Stimulated activated CD4-positive, alpha-beta T cell treated with anti-CD3 and anti-CD28 coated beads, Interleukin-1b, Interleukin-23, amount 100 ng/mL, for 24 hours (primary cell): Measurements from ENCODE around the gene TPK1.
"Not testable (repeated sequence)": the region's sequence is repeated elsewhere in the genome, so short reads cannot be mapped to it uniquely, and the experiment has no call there.

Experiments used
- DNase-seq, 4 experiments: peaks; one replicate each; pipeline ENCODE4 v3.0.0-alpha.2; 2020; ENCODE audit warnings: low read depth in 4 of 4, low spot score in 1 of 4

Gene TPK1

DNA sequence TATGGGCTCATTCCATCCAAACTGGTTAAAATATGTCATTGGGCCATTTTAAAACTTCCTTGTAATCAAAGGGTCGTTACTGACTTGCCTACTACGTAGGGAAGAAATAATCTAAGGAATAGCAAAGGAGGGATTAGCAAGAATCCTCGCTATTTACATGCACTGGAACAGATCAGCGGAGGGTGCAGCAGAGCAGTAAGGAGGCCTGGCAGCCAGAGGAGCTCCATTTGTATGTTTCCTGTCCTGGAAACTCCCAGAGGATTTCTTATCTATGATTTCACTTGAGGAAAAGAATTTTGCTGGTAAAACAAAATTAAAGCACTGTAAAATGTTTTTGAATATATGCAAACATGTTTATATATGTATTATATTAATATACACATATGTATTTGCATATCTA, 107.3 kb downstream of the TPK1 start:
- DNase-seq: no peak

GRCh38 chr7:144726840-144727239, 109.0 kb downstream of the TPK1 start:
- DNase-seq: not testable (repeated sequence)

- DNase-seq: no peak
These were observed 110.8 kb downstream of the TPK1 start for GRCh38 chr7:144725070-144725469.

GRCh38 chr7:144723301-144723700, 112.6 kb downstream of the TPK1 start:
- DNase-seq: no peak

DNA sequence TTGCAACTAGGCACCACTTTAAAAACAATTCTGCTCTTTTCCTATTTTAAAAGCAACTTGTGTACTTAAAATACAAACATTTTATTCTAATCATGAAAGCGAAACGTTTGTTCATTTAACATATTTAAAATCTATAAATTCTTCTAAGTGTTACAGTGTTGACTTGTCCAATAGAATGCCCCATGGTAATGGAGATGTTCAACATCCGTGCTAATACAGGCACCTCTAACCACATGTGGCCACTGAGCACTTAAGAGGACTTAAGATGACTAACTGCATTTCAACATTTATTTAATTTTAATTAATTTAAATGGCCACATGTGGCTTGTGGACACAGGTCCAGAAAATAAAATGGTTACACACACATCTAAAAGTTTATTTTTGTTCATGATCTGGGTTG, 115.1 kb downstream of the TPK1 start:
- no peak for DNase-seq

- no peak for DNase-seq
These were observed 115.7 kb downstream of the TPK1 start for GRCh38 chr7:144720149-144720548.

GRCh38 chr7:144717720-144718119, 118.1 kb downstream of the TPK1 start:
- no peak for DNase-seq

DNA sequence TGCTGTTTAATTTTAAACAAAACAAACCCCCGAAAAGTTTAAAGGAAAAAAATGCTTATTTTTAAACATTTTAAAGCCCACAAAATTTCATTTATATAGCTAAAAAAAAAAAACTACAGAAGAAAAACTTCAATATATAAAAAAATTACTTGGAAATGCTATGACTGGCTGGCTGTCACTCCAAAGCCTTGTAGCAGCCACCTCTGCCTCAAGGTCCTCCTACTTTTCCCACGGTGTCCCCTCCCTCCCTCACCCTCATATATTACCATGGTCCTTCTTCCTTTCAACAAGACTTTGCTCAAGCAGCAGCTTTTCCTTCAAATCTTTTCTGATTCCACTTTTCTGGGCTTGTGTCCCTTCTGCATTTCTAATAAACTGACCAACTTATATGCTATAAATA, 122.0 kb downstream of the TPK1 start:
- no peak for DNase-seq

DNA sequence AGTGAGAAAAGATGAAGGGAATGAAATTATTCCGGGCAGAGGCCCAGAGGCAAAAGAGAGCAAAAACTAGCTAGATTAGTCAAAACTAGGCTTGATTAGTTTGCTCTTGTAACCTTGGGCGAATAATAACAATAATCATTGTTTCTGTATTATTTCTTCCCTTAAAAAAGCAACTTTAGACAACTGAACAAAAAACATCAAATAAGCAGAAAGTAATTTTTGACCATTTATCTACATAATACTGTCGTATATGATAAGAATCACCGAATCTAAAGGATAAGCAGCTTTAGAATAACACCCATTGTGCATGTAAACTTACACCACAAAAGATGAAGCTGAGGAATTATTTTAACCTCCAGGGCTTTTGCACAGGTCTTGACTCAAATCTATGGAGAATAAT, 125.1 kb downstream of the TPK1 start:
- DNase-seq: no peak

- no peak for DNase-seq
These were observed 126.8 kb downstream of the TPK1 start for GRCh38 chr7:144709066-144709465.

DNA sequence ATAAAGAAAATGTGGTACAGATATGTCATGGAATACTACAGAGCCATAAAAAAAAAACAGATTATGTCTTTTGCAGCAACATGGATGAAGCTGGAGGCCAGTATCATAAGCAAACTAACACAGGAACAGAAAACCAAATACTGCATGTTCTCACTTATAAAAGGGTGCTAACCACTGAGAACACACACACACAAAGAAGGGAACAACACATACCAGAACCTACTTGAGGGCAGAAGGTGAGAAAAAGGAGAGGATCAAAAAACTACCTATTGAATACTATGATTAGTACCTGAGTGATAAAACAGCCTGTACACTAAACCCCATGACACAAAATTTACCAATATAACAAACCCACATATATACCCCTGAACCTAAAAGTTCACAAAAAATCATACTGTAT, 144.6 kb downstream of the TPK1 start:
- DNase-seq: no peak

GRCh38 chr7:144682581-144683280, 153.1 kb downstream of the TPK1 start:
- no peak for DNase-seq

DNA sequence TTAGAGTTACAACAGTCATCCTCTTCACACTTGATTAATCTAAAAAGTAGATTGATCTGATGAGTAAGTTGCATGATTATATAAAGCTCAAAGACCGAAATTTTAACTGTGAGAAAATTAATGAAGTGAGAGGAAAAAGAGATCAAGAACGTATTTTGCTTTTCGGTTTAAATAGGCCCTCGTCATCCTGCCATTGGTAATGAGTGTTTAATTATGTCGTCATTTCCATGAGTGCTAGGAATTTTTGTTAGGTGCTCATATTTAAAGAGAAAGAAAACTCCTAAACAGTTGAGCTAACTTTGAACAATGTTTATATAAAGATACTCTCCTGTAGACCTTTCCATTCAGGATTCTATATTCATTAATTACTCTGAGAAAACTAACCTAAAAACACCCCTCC, 159.4 kb downstream of the TPK1 start:
- no peak for DNase-seq

DNA sequence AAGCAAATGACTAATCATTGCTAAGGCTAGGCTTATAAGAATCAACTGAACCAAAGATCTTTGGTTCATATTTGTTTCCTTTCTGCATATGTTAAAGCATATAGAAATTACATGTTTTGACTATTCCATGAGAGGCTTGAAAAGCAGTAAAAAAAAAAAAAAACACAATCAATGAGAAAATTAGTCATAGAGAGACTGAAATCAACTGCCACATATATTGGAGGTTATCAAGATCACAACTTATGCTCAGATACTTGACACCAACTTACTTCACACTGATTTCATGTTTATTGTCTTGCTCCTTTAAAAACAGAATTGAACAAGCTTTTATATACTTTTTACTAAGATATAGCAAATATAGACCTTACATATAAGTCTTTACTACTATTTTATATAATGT, 161.3 kb downstream of the TPK1 start:
- no peak for DNase-seq

GRCh38 chr7:144672869-144673268, 163.0 kb downstream of the TPK1 start:
- DNase-seq: no peak

GRCh38 chr7:144671429-144671828, 164.4 kb downstream of the TPK1 start:
- DNase-seq: no peak

- DNase-seq: no peak
These were observed 165.6 kb downstream of the TPK1 start for GRCh38 chr7:144670218-144670617.

- DNase-seq: no peak
These were observed 167.3 kb downstream of the TPK1 start for GRCh38 chr7:144668503-144668902.

- no peak for DNase-seq
These were observed 170.0 kb downstream of the TPK1 start for GRCh38 chr7:144665689-144666381.

DNA sequence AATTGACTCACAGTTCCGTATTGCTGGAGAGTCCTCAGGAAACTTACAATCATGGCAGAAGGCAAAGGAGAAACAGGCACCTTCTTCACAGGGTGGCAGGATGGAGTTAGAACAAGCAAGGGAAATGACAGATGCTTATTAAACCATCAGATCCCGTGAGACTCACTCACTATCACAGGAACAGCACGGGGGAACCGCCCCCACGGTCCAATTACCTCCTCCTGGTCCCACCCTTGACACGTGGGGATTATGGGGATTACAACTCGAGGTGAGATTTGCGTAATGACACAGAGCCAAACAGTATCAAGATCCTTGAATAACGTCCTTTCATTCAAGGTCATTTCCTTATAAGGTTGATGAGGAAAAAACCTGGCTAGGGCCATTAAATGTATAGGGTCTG, 176.6 kb downstream of the TPK1 start:
- no peak for DNase-seq

GRCh38 chr7:144656965-144657517, 178.8 kb downstream of the TPK1 start:
- no peak for DNase-seq

DNA sequence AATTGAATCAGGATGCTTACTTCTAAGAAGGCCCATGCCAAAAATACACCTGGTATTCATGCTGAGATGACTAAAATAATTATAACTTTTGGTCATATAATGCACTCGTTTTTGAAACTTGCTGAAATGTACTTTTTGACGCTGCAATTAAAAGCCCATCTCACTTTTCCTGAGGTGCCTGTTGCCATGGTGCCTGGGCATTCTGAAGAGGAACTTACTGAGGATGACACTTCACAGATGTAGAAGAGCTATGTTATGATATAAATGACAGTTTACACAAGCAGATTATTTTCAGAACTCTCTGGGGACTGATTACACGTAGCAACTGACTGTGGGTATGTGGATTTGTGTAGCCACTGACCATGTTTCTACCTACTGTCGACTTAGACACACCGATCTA, 182.4 kb downstream of the TPK1 start:
- no peak for DNase-seq

- no peak for DNase-seq
These were observed 185.4 kb downstream of the TPK1 start for GRCh38 chr7:144650439-144650838.
